SK-N-SH (cell line): ENCODE results near the gene MTAP. TPM values are rescaled to one million over a fixed set of nuclear protein-coding genes. Genes with fewer than 3 reads are reported as not detected.

Experiments
- CTCF ChIA-PET: fragments of 300-600, 350-600 bp; formaldehyde crosslinking; extraction: SDS; loops from one replicate; lab custom pipeline; 2021; lab: Yijun Ruan, JAX
- POLR2A ChIA-PET: fragments of 350-600 bp; sonication (Branson Sonifier 250); formaldehyde crosslinking; extraction: SDS; loops from one replicate; lab custom pipeline; 2020; ENCODE audit warnings: antibody characterized with exemption, inconsistent platforms; lab: Yijun Ruan, JAX
- DNase-seq: peaks from one replicate; pipeline ENCODE4 v3.0.0; 2012
- H2AFZ ChIP-seq: fragments of 200-600 bp; sonication (generic); 2 replicates; pipeline ENCODE4 v1.8.1; 2016; ENCODE audit warnings: antibody characterized with exemption, mild to moderate bottlenecking, low read depth
- H3F3A ChIP-seq: fragments of 200-600 bp; sonication (generic); replicated peaks from 2 replicates; pipeline ENCODE3; 2016; ENCODE audit warnings: antibody characterized with exemption, mild to moderate bottlenecking; ENCODE audit not compliant: insufficient read depth
- H3K27ac ChIP-seq, 2 experiments: fragments of 200-500 bp in 1 of 2; fragments of 200-600 bp in 1 of 2; sonication (Bioruptor generic) in 1 of 2; sonication (generic), shearing (Covaris generic) in 1 of 2; 2 replicates each; pipeline versions ENCODE4 v1.5.1 to v1.6.1; 2014 to 2016; ENCODE audit warnings: low read depth in 2 of 2, inconsistent platforms in 1 of 2, low read length in 1 of 2, mild to moderate bottlenecking in 1 of 2, mixed read lengths in 1 of 2
- H3K27me3 ChIP-seq: fragments of 200-600 bp; sonication (generic), shearing (Covaris generic); 2 replicates; pipeline ENCODE4 v1.6.1; 2016; ENCODE audit warnings: mixed run types; ENCODE audit not compliant: insufficient read depth
- H3K36me3 ChIP-seq, 2 experiments: fragments of 200-500 bp in 1 of 2; fragments of 200-600 bp in 1 of 2; sonication (Bioruptor generic) in 1 of 2; sonication (generic) in 1 of 2; replicated peaks in 1 of 2; 2 replicates each; pipeline versions ENCODE3 to v1.5.1; 2014 to 2016; ENCODE audit warnings: low read length in 1 of 2, mild to moderate bottlenecking in 1 of 2; ENCODE audit not compliant: insufficient read depth in 2 of 2, control insufficient read depth in 1 of 2
- H3K4me1 ChIP-seq, 2 experiments: fragments of 200-500 bp in 1 of 2; fragments of 200-600 bp in 1 of 2; sonication (Bioruptor generic) in 1 of 2; sonication (generic), shearing (Covaris generic) in 1 of 2; 2 replicates each; pipeline versions ENCODE4 v1.5.1 to v1.6.1; 2014 to 2016; ENCODE audit warnings: low read depth in 1 of 2, low read length in 1 of 2, mixed run types in 1 of 2; ENCODE audit not compliant: insufficient read depth in 2 of 2, control insufficient read depth in 1 of 2
- H3K4me2 ChIP-seq: fragments of 200-600 bp; sonication (generic), shearing (Covaris generic); 2 replicates; pipeline ENCODE4 v1.6.1; 2017; ENCODE audit warnings: mixed run types
- H3K4me3 ChIP-seq, 2 experiments: fragments of 200-500 bp in 1 of 2; fragments of 200-600 bp in 1 of 2; sonication (Bioruptor generic) in 1 of 2; sonication (generic), shearing (Covaris generic) in 1 of 2; 2 replicates each; pipeline versions ENCODE4 v1.5.1 to v1.8.1; 2014 to 2016; ENCODE audit warnings: low read depth in 2 of 2, inconsistent platforms in 1 of 2, low read length in 1 of 2, mild to moderate bottlenecking in 1 of 2, mixed read lengths in 1 of 2, moderate library complexity in 1 of 2
- H3K79me2 ChIP-seq: fragments of 200-600 bp; sonication (generic); 2 replicates; pipeline ENCODE4 v1.8.1; 2017; ENCODE audit warnings: mild to moderate bottlenecking; ENCODE audit not compliant: insufficient read depth
- H3K9ac ChIP-seq: fragments of 200-600 bp; sonication (generic); 2 replicates; pipeline ENCODE4 v1.6.1; 2017; ENCODE audit warnings: mixed run types
- H3K9me2 ChIP-seq: fragments of 200-600 bp; sonication (generic); 2 replicates; pipeline ENCODE4 v1.6.1; 2017; ENCODE audit warnings: mixed run types
- H3K9me3 ChIP-seq: fragments of 200-600 bp; sonication (generic); 2 replicates; pipeline ENCODE4 v1.6.1; 2017; ENCODE audit warnings: mixed run types, mild to moderate bottlenecking, moderate library complexity
- H4K20me1 ChIP-seq: fragments of 200-600 bp; sonication (generic); 2 replicates; pipeline ENCODE4 v1.6.1; 2017; ENCODE audit warnings: mild to moderate bottlenecking, mixed run types; ENCODE audit not compliant: insufficient read depth
- ELF1 ChIP-seq: IDR thresholded peaks from 2 replicates; pipeline ENCODE4 v1.4.0; 2012
- EZH2phosphoT487 ChIP-seq: fragments of 200-600 bp; sonication (generic); IDR thresholded peaks from 2 replicates; pipeline ENCODE4 v1.6.1; 2017; ENCODE audit warnings: low read depth, mixed run types, mild to moderate bottlenecking, antibody characterized with exemption, moderate library complexity, borderline replicate concordance
- GABPA ChIP-seq: IDR thresholded peaks from 2 replicates; pipeline ENCODE4 v1.4.0; 2012; ENCODE audit warnings: low read depth, mild to moderate bottlenecking
- MXI1 ChIP-seq: IDR thresholded peaks from 2 replicates; pipeline ENCODE4 v1.6.1; 2012; ENCODE audit warnings: mild to moderate bottlenecking, low read depth, low read length, improper control_type of control experiment
- RAD21 ChIP-seq: IDR thresholded peaks from 2 replicates; pipeline ENCODE4 v1.6.1; 2012; ENCODE audit warnings: mild to moderate bottlenecking, low read length
- SIN3A ChIP-seq: IDR thresholded peaks from 2 replicates; pipeline ENCODE4 v1.6.1; 2012; ENCODE audit warnings: low read depth, mild to moderate bottlenecking, low read length, moderate library complexity, borderline replicate concordance
- TAF1 ChIP-seq: IDR thresholded peaks from 2 replicates; pipeline ENCODE4 v1.6.1; 2012; ENCODE audit warnings: low read depth, mild to moderate bottlenecking, low read length, moderate library complexity, borderline replicate concordance
- YY1 ChIP-seq: IDR thresholded peaks from 2 replicates; pipeline ENCODE4 v1.4.0; 2012; ENCODE audit warnings: low read depth, mild to moderate bottlenecking
- WGBS: methylation state at CpG from one replicate; pipeline ENCODE4 v1.1.6; 2017; ENCODE audit warnings: low lambda C conversion rate; 5-methylcytosine and 5-hydroxymethylcytosine counted together
- polyA plus RNA-seq, 3 experiments: library from polyadenylated mRNA; depleted of rRNA; stranded (reverse); fragments of >200 nt; gene quantifications; 2 replicates each; pipeline ENCODE4 v1.2.3, GENCODE V29; 2012
- TF ChIP-seq, protein P1 (sequence below): IDR thresholded peaks from 2 replicates; pipeline ENCODE4 v1.4.0; 2012; ENCODE audit warnings: low read depth, borderline replicate concordance
- TF ChIP-seq, protein P2 (sequence below): IDR thresholded peaks from 2 replicates; pipeline ENCODE4 v1.4.0; 2012; ENCODE audit warnings: low read depth, borderline replicate concordance
- TF ChIP-seq, protein P3 (sequence below): IDR thresholded peaks from 2 replicates; pipeline ENCODE4 v1.6.1; 2012; ENCODE audit warnings: mild to moderate bottlenecking, low read depth, low read length, moderate library complexity
- TF ChIP-seq, protein P4 (sequence below): fragments of 200-600 bp; sonication (generic); IDR thresholded peaks from 2 replicates; pipeline ENCODE4 v1.6.1; 2017; ENCODE audit warnings: antibody characterized with exemption, mild to moderate bottlenecking, moderate library complexity
- TF ChIP-seq, protein P5 (sequence below): IDR thresholded peaks from 2 replicates; pipeline ENCODE4; 2012
- TF ChIP-seq, protein P6 (sequence below): IDR thresholded peaks from 2 replicates; pipeline ENCODE4 v1.4.0; 2012; ENCODE audit warnings: low read depth

MTAP gene
- polyA plus RNA-seq, 1 of the 3 experiments (the other 2 are of a cell fraction) = 9.8 TPM

DNA sequence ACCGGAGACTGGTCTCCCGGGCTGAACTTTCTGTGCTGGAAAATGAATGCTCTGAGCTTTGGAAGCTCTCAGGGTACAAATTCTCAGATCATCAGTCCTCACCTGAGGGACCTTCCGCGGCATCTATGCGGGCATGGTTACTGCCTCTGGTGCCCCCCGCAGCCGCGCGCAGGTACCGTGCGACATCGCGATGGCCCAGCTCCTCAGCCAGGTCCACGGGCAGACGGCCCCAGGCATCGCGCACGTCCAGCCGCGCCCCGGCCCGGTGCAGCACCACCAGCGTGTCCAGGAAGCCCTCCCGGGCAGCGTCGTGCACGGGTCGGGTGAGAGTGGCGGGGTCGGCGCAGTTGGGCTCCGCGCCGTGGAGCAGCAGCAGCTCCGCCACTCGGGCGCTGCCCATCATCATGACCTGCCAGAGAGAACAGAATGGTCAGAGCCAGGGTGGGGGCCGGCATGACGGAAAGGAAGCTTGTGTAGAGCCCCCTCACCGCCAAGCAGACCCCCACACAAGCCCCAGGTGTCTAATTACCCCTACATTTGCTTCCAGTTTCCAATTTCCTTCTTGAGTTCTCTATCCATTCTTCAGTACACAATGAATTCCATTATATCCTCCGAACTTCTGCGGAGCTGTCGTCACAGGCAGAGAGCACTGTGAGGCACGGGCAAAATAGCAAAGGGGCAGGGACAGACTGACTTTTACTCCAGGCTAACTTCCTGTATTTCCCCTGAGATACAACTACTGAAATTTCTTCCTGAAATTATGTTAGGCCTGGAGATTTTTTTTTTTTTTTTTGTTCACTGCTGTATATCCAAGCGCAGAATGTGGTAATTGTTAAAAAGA is 168.6 kb downstream of the MTAP start:
- no peak overlapping the region for H3K27ac ChIP-seq
- H2AFZ ChIP-seq = no peak overlapping the region
- no peak for DNase-seq
- no peaks in the 10 kb centered on the region for H3K9me2 ChIP-seq
- no peak overlapping the region for H3K4me2 ChIP-seq
- TF ChIP-seq, protein P1, sequence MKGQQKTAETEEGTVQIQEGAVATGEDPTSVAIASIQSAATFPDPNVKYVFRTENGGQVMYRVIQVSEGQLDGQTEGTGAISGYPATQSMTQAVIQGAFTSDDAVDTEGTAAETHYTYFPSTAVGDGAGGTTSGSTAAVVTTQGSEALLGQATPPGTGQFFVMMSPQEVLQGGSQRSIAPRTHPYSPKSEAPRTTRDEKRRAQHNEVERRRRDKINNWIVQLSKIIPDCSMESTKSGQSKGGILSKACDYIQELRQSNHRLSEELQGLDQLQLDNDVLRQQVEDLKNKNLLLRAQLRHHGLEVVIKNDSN = no peak
- no peak for TF ChIP-seq TAF1
- TF ChIP-seq, protein P2, sequence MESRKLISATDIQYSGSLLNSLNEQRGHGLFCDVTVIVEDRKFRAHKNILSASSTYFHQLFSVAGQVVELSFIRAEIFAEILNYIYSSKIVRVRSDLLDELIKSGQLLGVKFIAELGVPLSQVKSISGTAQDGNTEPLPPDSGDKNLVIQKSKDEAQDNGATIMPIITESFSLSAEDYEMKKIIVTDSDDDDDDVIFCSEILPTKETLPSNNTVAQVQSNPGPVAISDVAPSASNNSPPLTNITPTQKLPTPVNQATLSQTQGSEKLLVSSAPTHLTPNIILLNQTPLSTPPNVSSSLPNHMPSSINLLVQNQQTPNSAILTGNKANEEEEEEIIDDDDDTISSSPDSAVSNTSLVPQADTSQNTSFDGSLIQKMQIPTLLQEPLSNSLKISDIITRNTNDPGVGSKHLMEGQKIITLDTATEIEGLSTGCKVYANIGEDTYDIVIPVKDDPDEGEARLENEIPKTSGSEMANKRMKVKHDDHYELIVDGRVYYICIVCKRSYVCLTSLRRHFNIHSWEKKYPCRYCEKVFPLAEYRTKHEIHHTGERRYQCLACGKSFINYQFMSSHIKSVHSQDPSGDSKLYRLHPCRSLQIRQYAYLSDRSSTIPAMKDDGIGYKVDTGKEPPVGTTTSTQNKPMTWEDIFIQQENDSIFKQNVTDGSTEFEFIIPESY = no peak
- TF ChIP-seq RAD21 = no peak
- TF ChIP-seq, protein P3, sequence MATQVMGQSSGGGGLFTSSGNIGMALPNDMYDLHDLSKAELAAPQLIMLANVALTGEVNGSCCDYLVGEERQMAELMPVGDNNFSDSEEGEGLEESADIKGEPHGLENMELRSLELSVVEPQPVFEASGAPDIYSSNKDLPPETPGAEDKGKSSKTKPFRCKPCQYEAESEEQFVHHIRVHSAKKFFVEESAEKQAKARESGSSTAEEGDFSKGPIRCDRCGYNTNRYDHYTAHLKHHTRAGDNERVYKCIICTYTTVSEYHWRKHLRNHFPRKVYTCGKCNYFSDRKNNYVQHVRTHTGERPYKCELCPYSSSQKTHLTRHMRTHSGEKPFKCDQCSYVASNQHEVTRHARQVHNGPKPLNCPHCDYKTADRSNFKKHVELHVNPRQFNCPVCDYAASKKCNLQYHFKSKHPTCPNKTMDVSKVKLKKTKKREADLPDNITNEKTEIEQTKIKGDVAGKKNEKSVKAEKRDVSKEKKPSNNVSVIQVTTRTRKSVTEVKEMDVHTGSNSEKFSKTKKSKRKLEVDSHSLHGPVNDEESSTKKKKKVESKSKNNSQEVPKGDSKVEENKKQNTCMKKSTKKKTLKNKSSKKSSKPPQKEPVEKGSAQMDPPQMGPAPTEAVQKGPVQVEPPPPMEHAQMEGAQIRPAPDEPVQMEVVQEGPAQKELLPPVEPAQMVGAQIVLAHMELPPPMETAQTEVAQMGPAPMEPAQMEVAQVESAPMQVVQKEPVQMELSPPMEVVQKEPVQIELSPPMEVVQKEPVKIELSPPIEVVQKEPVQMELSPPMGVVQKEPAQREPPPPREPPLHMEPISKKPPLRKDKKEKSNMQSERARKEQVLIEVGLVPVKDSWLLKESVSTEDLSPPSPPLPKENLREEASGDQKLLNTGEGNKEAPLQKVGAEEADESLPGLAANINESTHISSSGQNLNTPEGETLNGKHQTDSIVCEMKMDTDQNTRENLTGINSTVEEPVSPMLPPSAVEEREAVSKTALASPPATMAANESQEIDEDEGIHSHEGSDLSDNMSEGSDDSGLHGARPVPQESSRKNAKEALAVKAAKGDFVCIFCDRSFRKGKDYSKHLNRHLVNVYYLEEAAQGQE = no peak
- TF ChIP-seq SIN3A = no peak
- no peak for TF ChIP-seq GABPA
- no peak for TF ChIP-seq YY1
- TF ChIP-seq, protein P4, sequence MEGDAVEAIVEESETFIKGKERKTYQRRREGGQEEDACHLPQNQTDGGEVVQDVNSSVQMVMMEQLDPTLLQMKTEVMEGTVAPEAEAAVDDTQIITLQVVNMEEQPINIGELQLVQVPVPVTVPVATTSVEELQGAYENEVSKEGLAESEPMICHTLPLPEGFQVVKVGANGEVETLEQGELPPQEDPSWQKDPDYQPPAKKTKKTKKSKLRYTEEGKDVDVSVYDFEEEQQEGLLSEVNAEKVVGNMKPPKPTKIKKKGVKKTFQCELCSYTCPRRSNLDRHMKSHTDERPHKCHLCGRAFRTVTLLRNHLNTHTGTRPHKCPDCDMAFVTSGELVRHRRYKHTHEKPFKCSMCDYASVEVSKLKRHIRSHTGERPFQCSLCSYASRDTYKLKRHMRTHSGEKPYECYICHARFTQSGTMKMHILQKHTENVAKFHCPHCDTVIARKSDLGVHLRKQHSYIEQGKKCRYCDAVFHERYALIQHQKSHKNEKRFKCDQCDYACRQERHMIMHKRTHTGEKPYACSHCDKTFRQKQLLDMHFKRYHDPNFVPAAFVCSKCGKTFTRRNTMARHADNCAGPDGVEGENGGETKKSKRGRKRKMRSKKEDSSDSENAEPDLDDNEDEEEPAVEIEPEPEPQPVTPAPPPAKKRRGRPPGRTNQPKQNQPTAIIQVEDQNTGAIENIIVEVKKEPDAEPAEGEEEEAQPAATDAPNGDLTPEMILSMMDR = no peak
- TF ChIP-seq MXI1 = no peak
- TF ChIP-seq, protein P5, sequence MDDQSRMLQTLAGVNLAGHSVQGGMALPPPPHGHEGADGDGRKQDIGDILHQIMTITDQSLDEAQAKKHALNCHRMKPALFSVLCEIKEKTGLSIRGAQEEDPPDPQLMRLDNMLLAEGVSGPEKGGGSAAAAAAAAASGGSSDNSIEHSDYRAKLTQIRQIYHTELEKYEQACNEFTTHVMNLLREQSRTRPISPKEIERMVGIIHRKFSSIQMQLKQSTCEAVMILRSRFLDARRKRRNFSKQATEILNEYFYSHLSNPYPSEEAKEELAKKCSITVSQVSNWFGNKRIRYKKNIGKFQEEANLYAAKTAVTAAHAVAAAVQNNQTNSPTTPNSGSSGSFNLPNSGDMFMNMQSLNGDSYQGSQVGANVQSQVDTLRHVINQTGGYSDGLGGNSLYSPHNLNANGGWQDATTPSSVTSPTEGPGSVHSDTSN = no peak
- no peak for TF ChIP-seq ELF1
- TF ChIP-seq EZH2phosphoT487 = no peak
- TF ChIP-seq, protein P6, sequence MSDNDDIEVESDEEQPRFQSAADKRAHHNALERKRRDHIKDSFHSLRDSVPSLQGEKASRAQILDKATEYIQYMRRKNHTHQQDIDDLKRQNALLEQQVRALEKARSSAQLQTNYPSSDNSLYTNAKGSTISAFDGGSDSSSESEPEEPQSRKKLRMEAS = no peak
- H3F3A ChIP-seq = peaks cover 11% of the 10 kb centered on the region
- H3K36me3 ChIP-seq = no peaks in the 10 kb centered on the region
- H3K79me2 ChIP-seq = no peaks in the 10 kb centered on the region
- no peaks in the 10 kb centered on the region for H4K20me1 ChIP-seq
- H3K9me3 ChIP-seq = no peaks in the 10 kb centered on the region
- H3K27me3 ChIP-seq = peaks cover 76% of the 10 kb centered on the region
- WGBS = 32% methylated on average over 8 of the region's 45 CpGs
- no peak overlapping the region; a peak in 1 of 4 replicates for H3K4me3 ChIP-seq
- ChIA-PET POLR2A (interaction anchor here (0.8 kb wide), 1 partner anchor 11 kb away, joined by 4 read pairs; no protein-coding TSS in a partner anchor), CTCF (interaction anchor here (0.6 to 1.9 kb wide), 6 partner anchors 12 to 157 kb away, joined by 3 to 8 read pairs (median 4); partner anchors contain the start of genes CDKN2A and CDKN2B)
- H3K4me1 ChIP-seq = peaks cover 0 to 7% of the 10 kb centered on the region in 2 experiments; a peak in 1 of 4 replicates
- H3K9ac ChIP-seq = no peak overlapping the region
